GM12878 (cell line): ENCODE results near the gene LMOD1. TPM values are rescaled to one million over a fixed set of nuclear protein-coding genes. Genes with fewer than 3 reads are reported as not detected.

Source experiments
- ATAC-seq: fragments of 200-7000 bp; cut with Tn5 transposase; 3 replicates; pipeline ENCODE4 v1.9.1; 2020; ENCODE audit warnings: mild to moderate bottlenecking, moderate library complexity
- BruUV-seq: library from RNA; stranded (reverse); fragments of 400-500 nt; replicated peaks from 2 replicates; lab custom pipeline; 2021; lab: Mats Ljungman, UMichigan
- CTCF ChIA-PET: fragments of 300-600 bp; sonication (Branson Sonifier 250); formaldehyde crosslinking; extraction: SDS; loops from one replicate; lab custom pipeline; 2021; ENCODE audit warnings: inconsistent platforms; lab: Yijun Ruan, JAX
- POLR2A ChIA-PET: fragments of 350-600 bp; formaldehyde crosslinking; extraction: SDS; loops from one replicate; lab custom pipeline; 2021; ENCODE audit warnings: inconsistent platforms; lab: Charles Lee
- RAD21 ChIA-PET: fragments of 300-600 bp; sonication (Branson Sonifier 250); formaldehyde crosslinking; loops from one replicate; lab custom pipeline; 2023; ENCODE audit warnings: antibody characterized with exemption; ENCODE audit not compliant: unreplicated experiment; lab: Charles Lee
- SMC1A ChIA-PET: fragments of 300-600 bp; sonication (Branson Sonifier 250); formaldehyde crosslinking; loops from one replicate; lab custom pipeline; 2023; ENCODE audit not compliant: unreplicated experiment, uncharacterized antibody; lab: Charles Lee
- DNase-seq: peaks from one replicate; pipeline ENCODE4 v3.0.0-alpha.2; 2011; ENCODE audit warnings: low read depth, low spot score
- FAIRE-seq: peaks from 3 replicates; lab custom pipeline; 2011; peaks lifted over from hg19 to GRCh38; lab: Jason Lieb, UNC
- H2AFZ ChIP-seq: 2 replicates; pipeline ENCODE4 v1.6.0; 2011; ENCODE audit warnings: low read depth, low read length, control low read depth; ENCODE audit not compliant: control insufficient read depth
- H3K27ac ChIP-seq: 2 replicates; pipeline ENCODE4 v1.5.1; 2011; ENCODE audit warnings: control low read depth; ENCODE audit not compliant: control insufficient read depth, insufficient read depth
- H3K27me3 ChIP-seq, 2 experiments: replicated peaks in 1 of 2; 2 replicates each; pipeline versions ENCODE4 v1.6.0 to v1.6.1; 2011; ENCODE audit warnings: low read length in 1 of 2; ENCODE audit not compliant: control insufficient read depth in 2 of 2, insufficient read depth in 2 of 2
- H3K36me3 ChIP-seq, 2 experiments: 2 replicates each; pipeline ENCODE4 v1.5.1; 2011; ENCODE audit warnings: low read length in 1 of 2; ENCODE audit not compliant: control insufficient read depth in 2 of 2, insufficient read depth in 2 of 2
- H3K4me1 ChIP-seq: 2 replicates; pipeline ENCODE4 v1.6.1; 2011; ENCODE audit warnings: mild to moderate bottlenecking, low read length, moderate library complexity, mixed read lengths; ENCODE audit not compliant: control insufficient read depth, insufficient read depth
- H3K4me2 ChIP-seq: 2 replicates; pipeline ENCODE4 v1.6.0; 2011; ENCODE audit warnings: control low read depth; ENCODE audit not compliant: control insufficient read depth, insufficient read depth
- H3K4me3 ChIP-seq: fragments of 200-600 bp; sonication (generic); 2 replicates; pipeline ENCODE4 v1.5.1; 2016
- H3K79me2 ChIP-seq: 2 replicates; pipeline ENCODE4 v1.6.0; 2011; ENCODE audit warnings: low read length; ENCODE audit not compliant: control insufficient read depth, insufficient read depth
- H3K9ac ChIP-seq: 2 replicates; pipeline ENCODE4 v1.8.0; 2011; ENCODE audit warnings: low read length, control low read depth, mixed read lengths; ENCODE audit not compliant: control insufficient read depth, insufficient read depth
- H3K9me3 ChIP-seq: replicated peaks from 3 replicates; pipeline ENCODE4 v1.5.1; 2011; ENCODE audit warnings: mild to moderate bottlenecking, low read length; ENCODE audit not compliant: control insufficient read depth, insufficient read depth
- H4K20me1 ChIP-seq: 2 replicates; pipeline ENCODE4 v1.6.0; 2011; ENCODE audit not compliant: control insufficient read depth, insufficient read depth
- BCL11A ChIP-seq: IDR thresholded peaks from 2 replicates; pipeline ENCODE4 v1.6.1; 2011; ENCODE audit warnings: low read depth, low read length
- CTCF ChIP-seq, 3 experiments: IDR thresholded peaks in 2 of 3; conservative IDR thresholded peaks in 1 of 3; 2 replicates each; pipeline ENCODE4 v1.5.1; 2011; ENCODE audit warnings: low read depth in 3 of 3, low read length in 3 of 3, mild to moderate bottlenecking in 3 of 3, control low read depth in 2 of 3, moderate library complexity in 2 of 3, inconsistent platforms in 1 of 3, mixed read lengths in 1 of 3; ENCODE audit not compliant: control insufficient read depth in 2 of 3, insufficient read depth in 1 of 3; ENCODE audit errors: extremely low read depth in 1 of 3
- EZH2 ChIP-seq: IDR thresholded peaks from 2 replicates; pipeline ENCODE4 v1.6.1; 2012; ENCODE audit warnings: low read depth, mild to moderate bottlenecking, control low read depth, inconsistent platforms, low read length, borderline replicate concordance; ENCODE audit not compliant: control insufficient read depth
- IRF3 ChIP-seq: fragments of 450-650 bp; IDR thresholded peaks from 2 replicates; pipeline ENCODE4 v1.6.1; 2014; ENCODE audit warnings: mild to moderate bottlenecking
- KAT2A ChIP-seq: conservative IDR thresholded peaks from 2 replicates; pipeline ENCODE4 v1.6.1; 2011; ENCODE audit warnings: low read depth, low read length; ENCODE audit not compliant: control insufficient read depth
- NBN ChIP-seq: fragments of 450-650 bp; IDR thresholded peaks from 2 replicates; pipeline ENCODE4 v1.6.1; 2016
- NR2F1 ChIP-seq: fragments of 450-650 bp; conservative IDR thresholded peaks from 2 replicates; pipeline ENCODE4 v1.6.1; 2017; ENCODE audit warnings: mild to moderate bottlenecking
- RCOR1 ChIP-seq: conservative IDR thresholded peaks from 2 replicates; pipeline ENCODE4 v1.6.1; 2012; ENCODE audit warnings: low read depth, low read length, improper control_type of control experiment
- RELA ChIP-seq: fragments of 450-650 bp; IDR thresholded peaks from 2 replicates; pipeline ENCODE4 v1.8.0; 2014; ENCODE audit warnings: borderline replicate concordance; ENCODE audit not compliant: partially characterized antibody
- USF1 ChIP-seq: IDR thresholded peaks from 2 replicates; pipeline ENCODE4 v1.6.1; 2011; ENCODE audit warnings: borderline replicate concordance, low read depth, mild to moderate bottlenecking, moderate library complexity, mixed read lengths, low read length; ENCODE audit not compliant: insufficient read depth; ENCODE audit errors: extremely low read length
- YBX1 ChIP-seq: fragments of 450-650 bp; IDR thresholded peaks from 2 replicates; pipeline ENCODE4 v1.6.1; 2016; ENCODE audit warnings: antibody characterized with exemption
- WGBS: methylation state at CpG from one replicate; pipeline ENCODE4 v1.1.6; 2016; ENCODE audit warnings: low lambda C conversion rate; ENCODE audit not compliant: insufficient replicate concordance, insufficient coverage; ENCODE audit errors: missing lambda C conversion rate; 5-methylcytosine and 5-hydroxymethylcytosine counted together
- in situ Hi-C: fragments of 300-500 bp; cut with MboI; formaldehyde crosslinking; loops from 9 replicates; pipeline ENCODE4 v1.14.3; 2018; ENCODE audit warnings: mixed read lengths
- intact Hi-C: fragments of 100-400 bp; cut with micrococcal nuclease; formaldehyde crosslinking; loops from one replicate; pipeline ENCODE4 v1.14.2; 2022; ENCODE audit not compliant: unreplicated experiment
- polyA plus RNA-seq, 11 experiments: library from polyadenylated mRNA; depleted of rRNA in 4 of 11; unstranded in 6 of 11; stranded (reverse) in 5 of 11; fragments of >200 nt; fragmentation: Nextera tagmentation in 4 of 11; fragmentation: Illumina TruSeq in 1 of 11; extraction: Ambion mirVana in 4 of 11; extraction: Trizol in 1 of 11; gene quantifications; 1 replicate in 1 of 11; 2 replicates in 10 of 11; pipeline versions ENCODE4 v1.2.1 to v1.2.3, GENCODE V29; 2011 to 2016; ENCODE audit warnings: inconsistent platforms in 2 of 11, missing spikeins in 2 of 11, low read depth in 1 of 11
- total RNA-seq, 4 experiments: library from RNA; depleted of rRNA in 3 of 4; stranded (reverse); fragments of >200 nt in 3 of 4; fragmentation: Illumina TruSeq in 1 of 4; extraction: Trizol in 1 of 4; gene quantifications; 2 replicates each; pipeline versions ENCODE4 v1.2.1 to v1.2.3, GENCODE V29; 2013 to 2021

The LMOD1 gene
- total and polyA plus RNA-seq, 10 of the 15 experiments (the other 5 are each of a cell fraction or from before 2014, with no cell fraction given): 0.15 TPM; not detected in 9

- RAD21 ChIA-PET: no interaction called here
- no peak for FAIRE-seq
Measured at GRCh38 chr1:201848230-201848629, 98.1 kb downstream of the LMOD1 start.

More at GRCh38 chr1:201848230-201848629, 98.1 kb downstream of the LMOD1 start:
- Histone ChIP-seq H3K4me3 (no peak overlapping the region), H3K79me2 (peaks cover 19% of the 10 kb centered on the region), H3K4me2 (no peak overlapping the region), H3K9me3 (no peaks in the 10 kb centered on the region), H2AFZ (no peak overlapping the region), H3K9ac (no peak overlapping the region), H4K20me1 (no peaks in the 10 kb centered on the region), H3K36me3 (peaks cover 6 to 39% of the 10 kb centered on the region in 2 experiments), H3K27me3 (no peaks in the 10 kb centered on the region), H3K27ac (no peak overlapping the region), H3K4me1 (no peaks in the 10 kb centered on the region)
- WGBS: 100% methylated on average over 6 of the region's 6 CpGs
- BruUV-seq: no TSS peak
- DNase-seq (no peak), ATAC-seq (no peak)
- ChIA-PET SMC1A (interaction anchor here (1.5 to 1.6 kb wide), 3 partner anchors 18 to 33 kb away, joined by 3 to 5 read pairs (median 5); no protein-coding TSS in a partner anchor), POLR2A (interaction anchor here (0.6 kb wide), 1 partner anchor 103 kb away, joined by 7 read pairs; no protein-coding TSS in a partner anchor), CTCF (interaction anchor here (1.6 to 3.0 kb wide), 3 partner anchors 11 to 19 kb away, joined by 5 to 11 read pairs (median 7); no protein-coding TSS in a partner anchor)
- TF ChIP-seq IRF3: no peak
- TF ChIP-seq RELA: no peak
- no peak for TF ChIP-seq KAT2A
- TF ChIP-seq YBX1: no peak
- no peak for TF ChIP-seq CTCF (IDR thresholded peaks at IDR 0.05 in 2 of 3, conservative IDR thresholded peaks at IDR 0.05 in 1 of 3; ENCODE audit: control insufficient read depth in 2 of 3, extremely low read depth in 1 of 3, insufficient read depth in 1 of 3, low read depth in 3 of 3, low read length in 3 of 3)
- TF ChIP-seq BCL11A: no peak
- no peak for TF ChIP-seq EZH2
- no peak for TF ChIP-seq NR2F1
- no peak for TF ChIP-seq RCOR1
- TF ChIP-seq USF1: no peak
- TF ChIP-seq NBN: no peak
- in situ Hi-C loops: no loop called here
- intact Hi-C loops: no loop called here
